Activated CD4-positive, alpha-beta T cell treated with anti-CD3 and anti-CD28 coated beads, Interleukin-2, amount 50 U/mL, for 24 hours (primary cell): ENCODE data around the gene CREBBP.
A peak's percentile ranks its signal among the peaks of the same experiment; 100 is the strongest.

ENCODE experiments used
- DNase-seq, 2 donors: peaks; one replicate each; pipeline ENCODE4 v3.0.0-alpha.2; 2020; ENCODE audit warnings: low read depth in 1 of 2, low spot score in 1 of 2

Gene CREBBP

GRCh38 chr16:3736116-3736515 is 144.4 kb downstream of the CREBBP start:
- no peak for DNase-seq

- DNase-seq = no peak
Observed at GRCh38 chr16:3735541-3735940, 145.0 kb downstream of the CREBBP start.

- no peak for DNase-seq
Observed at GRCh38 chr16:3734758-3735221, 145.7 kb downstream of the CREBBP start.

- DNase-seq = no peak
Observed at GRCh38 chr16:3734084-3734757, 146.3 kb downstream of the CREBBP start.

- no peak for DNase-seq
Observed at GRCh38 chr16:3732171-3732570, 148.3 kb downstream of the CREBBP start.

GRCh38 chr16:3731126-3731935 is 149.2 kb downstream of the CREBBP start:
- no peak for DNase-seq

GRCh38 chr16:3730161-3731125 is 150.1 kb downstream of the CREBBP start:
- no peak for DNase-seq

GRCh38 chr16:3729161-3730112 is 151.1 kb downstream of the CREBBP start:
- DNase-seq = no peak

- DNase-seq = no peak
Observed at GRCh38 chr16:3728424-3729160, 151.9 kb downstream of the CREBBP start.

GRCh38 chr16:3727806-3728381 is 152.6 kb downstream of the CREBBP start:
- no peak for DNase-seq

- DNase-seq = no peak
Observed at GRCh38 chr16:3726021-3726687, 154.4 kb downstream of the CREBBP start.

- no peak for DNase-seq
Observed at GRCh38 chr16:3725276-3725675, 155.2 kb downstream of the CREBBP start.

GRCh38 chr16:3722508-3722907 is 158.0 kb downstream of the CREBBP start:
- no peak for DNase-seq

- DNase-seq = no peak
Observed at GRCh38 chr16:3720418-3720817, 160.1 kb downstream of the CREBBP start.

GRCh38 chr16:3718628-3719027 is 161.9 kb downstream of the CREBBP start:
- no peak for DNase-seq

- DNase-seq = no peak
Observed at GRCh38 chr16:3718019-3718391, 162.5 kb downstream of the CREBBP start.

- DNase-seq = peak; percentile 88 to 93
Observed at GRCh38 chr16:3717235-3718018, 163.1 kb downstream of the CREBBP start, which contains the start of gene TRAP1. TRAP1 (minus strand) TSS chr16:3717524; CDS start chr16:3717508, 16 bp downstream.

- DNase-seq = peak; percentile 12 to 44
Observed at GRCh38 chr16:3716831-3717234, 163.7 kb downstream of the CREBBP start.
